Endodermal cell (in vitro differentiated cells): ENCODE data around the gene TMEM204. TPM values are rescaled to one million over a fixed set of nuclear protein-coding genes. Genes with fewer than 3 reads are reported as not detected.

Experiments
- DNase-seq: peaks from one replicate; pipeline ENCODE4 v3.0.0-alpha.2; 2017
- H3K27ac ChIP-seq: 2 replicates; pipeline ENCODE4 v1.5.1; 2013; ENCODE audit warnings: mild to moderate bottlenecking, low read depth, low read length, moderate library complexity
- H3K27me3 ChIP-seq: 2 replicates; pipeline ENCODE4 v1.6.1; 2013; ENCODE audit warnings: mild to moderate bottlenecking, low read length, moderate library complexity; ENCODE audit not compliant: insufficient read depth, control insufficient read depth, poor library complexity, severe bottlenecking
- H3K36me3 ChIP-seq: 2 replicates; pipeline ENCODE4 v1.7.0; 2013; ENCODE audit warnings: mild to moderate bottlenecking, low read length, moderate library complexity; ENCODE audit not compliant: control insufficient read depth, insufficient read depth
- H3K4me1 ChIP-seq: one replicate; pipeline ENCODE4 v1.7.0; 2013; ENCODE audit warnings: low read length; ENCODE audit not compliant: control insufficient read depth, insufficient read depth
- H3K4me3 ChIP-seq: 2 replicates; pipeline ENCODE4 v1.5.1; 2013; ENCODE audit warnings: mild to moderate bottlenecking, low read length, moderate library complexity
- H3K9ac ChIP-seq: 2 replicates; pipeline ENCODE4 v1.6.1; 2013; ENCODE audit warnings: mild to moderate bottlenecking, low read length, moderate library complexity; ENCODE audit not compliant: poor library complexity, severe bottlenecking; ENCODE audit errors: extremely low read depth
- H3K9me3 ChIP-seq: 2 replicates; pipeline ENCODE4 v1.6.1; 2013; ENCODE audit warnings: mild to moderate bottlenecking, low read length, moderate library complexity; ENCODE audit not compliant: control insufficient read depth
- H3K27ac Mint-ChIP-seq: 2 replicates; pipeline ENCODE4 v1.8.0; 2020; ENCODE audit warnings: mixed read lengths
- H3K27me3 Mint-ChIP-seq: 2 replicates; pipeline ENCODE4 v1.8.0; 2021; ENCODE audit warnings: mild to moderate bottlenecking, mixed read lengths; ENCODE audit not compliant: insufficient read depth
- H3K36me3 Mint-ChIP-seq: 2 replicates; pipeline ENCODE4 v1.8.0; 2020; ENCODE audit warnings: low read depth, mixed read lengths
- H3K4me1 Mint-ChIP-seq: 2 replicates; pipeline ENCODE4 v1.8.0; 2020; ENCODE audit warnings: mixed read lengths
- H3K4me3 Mint-ChIP-seq: 2 replicates; pipeline ENCODE4 v1.8.0; 2020; ENCODE audit warnings: mild to moderate bottlenecking, moderate library complexity, mixed read lengths
- H3K9me3 Mint-ChIP-seq: 2 replicates; pipeline ENCODE4 v1.8.0; 2020; ENCODE audit warnings: mild to moderate bottlenecking, mixed read lengths
- CTCF ChIP-seq: fragments of 200-600 bp; sonication (generic); conservative IDR thresholded peaks from 2 replicates; pipeline ENCODE4 v1.5.0; 2021; ENCODE audit warnings: antibody characterized with exemption, mild to moderate bottlenecking
- WGBS, 2 experiments: methylation state at CpG; one replicate each; pipeline versions ENCODE4 v1.1.5 to v1.1.7; 2013; ENCODE audit warnings: missing lambda C conversion rate in 2 of 2, mixed read lengths in 1 of 2; ENCODE audit not compliant: insufficient coverage in 1 of 2, insufficient read length in 1 of 2; 5-methylcytosine and 5-hydroxymethylcytosine counted together
- total RNA-seq, 2 donors: library from RNA; stranded (reverse); fragmentation: NEBNext Ultra II Directional in 1 of 2; extraction: Animal tissue kit (Norgen Biotek cat#: 25700) in 1 of 2; gene quantifications; 2 replicates in 1 of 2; 3 replicates in 1 of 2; pipeline ENCODE4 v1.2.1, GENCODE V29; 2021

Gene TMEM204
- total RNA-seq, 2 donors from 2014 or later: not detected

- H3K27me3 Mint-ChIP-seq: no peaks in the 10 kb centered on the region
Measured at GRCh38 chr16:1550069-1550468, 16.6 kb downstream of the TMEM204 start.

GRCh38 chr16:1550696-1551095 lies 17.2 kb downstream of the TMEM204 start:
- Mint-ChIP-seq H3K4me3 (no peak overlapping the region), H3K4me1 (no peaks in the 10 kb centered on the region), H3K9me3 (no peaks in the 10 kb centered on the region), H3K27me3 (no peaks in the 10 kb centered on the region), H3K36me3 (peaks cover 19% of the 10 kb centered on the region), H3K27ac (no peak overlapping the region)
- Histone ChIP-seq H3K27ac (no peak overlapping the region), H3K9me3 (no peaks in the 10 kb centered on the region), H3K4me3 (no peak overlapping the region), H3K27me3 (no peaks in the 10 kb centered on the region), H3K36me3 (no peaks in the 10 kb centered on the region), H3K9ac (no peak overlapping the region), H3K4me1 (no peaks in the 10 kb centered on the region)
- WGBS, 2 experiments: 95 to 98% methylated on average over 10 to 15 of the region's 15 CpGs
- TF ChIP-seq CTCF: no peak
- DNase-seq: no peak

More at GRCh38 chr16:1550069-1550468, 16.6 kb downstream of the TMEM204 start:
- no peak overlapping the region for H3K27ac ChIP-seq
- no peaks in the 10 kb centered on the region for H3K36me3 ChIP-seq
- Mint-ChIP-seq H3K4me1 (no peaks in the 10 kb centered on the region), H3K4me3 (no peak overlapping the region), H3K27ac (no peak overlapping the region), H3K36me3 (peaks cover 13% of the 10 kb centered on the region), H3K9me3 (no peaks in the 10 kb centered on the region)
- no peaks in the 10 kb centered on the region for H3K27me3 ChIP-seq
- no peak overlapping the region for H3K9ac ChIP-seq
- no peaks in the 10 kb centered on the region for H3K9me3 ChIP-seq
- no peaks in the 10 kb centered on the region for H3K4me1 ChIP-seq
- WGBS, 2 experiments: 92 to 93% methylated on average over 5 to 8 of the region's 8 CpGs
- TF ChIP-seq CTCF: no peak
- H3K4me3 ChIP-seq: no peak overlapping the region
- no peak for DNase-seq

- no peaks in the 10 kb centered on the region for H3K9me3 Mint-ChIP-seq
- H3K4me1 Mint-ChIP-seq: no peaks in the 10 kb centered on the region
- H3K9me3 ChIP-seq: no peaks in the 10 kb centered on the region
Measured at GRCh38 chr16:1551166-1551565, 17.7 kb downstream of the TMEM204 start.

More at GRCh38 chr16:1551166-1551565, 17.7 kb downstream of the TMEM204 start:
- H3K27ac Mint-ChIP-seq: no peak overlapping the region
- H3K4me1 ChIP-seq: no peaks in the 10 kb centered on the region
- no peak overlapping the region for H3K9ac ChIP-seq
- no peak overlapping the region for H3K4me3 Mint-ChIP-seq
- H3K36me3 Mint-ChIP-seq: peaks cover 21% of the 10 kb centered on the region
- DNase-seq: no peak
- WGBS, 2 experiments: 94 to 100% methylated on average over 10 to 12 of the region's 12 CpGs
- no peak for TF ChIP-seq CTCF
- H3K27me3 ChIP-seq: no peaks in the 10 kb centered on the region
- H3K36me3 ChIP-seq: no peaks in the 10 kb centered on the region
- no peak overlapping the region for H3K27ac ChIP-seq
- H3K27me3 Mint-ChIP-seq: no peaks in the 10 kb centered on the region
- no peak overlapping the region for H3K4me3 ChIP-seq
